NCI-H128 (cell line): ENCODE data around the gene BMPR1A.

ENCODE experiments used
- DNase-seq: peaks from one replicate; lab custom pipeline; 2025; ENCODE audit not compliant: unreplicated experiment; lab: John Stamatoyannopoulos, UW

BMPR1A gene

GRCh38 chr10:86799188-86799845 is 42.9 kb downstream of the BMPR1A start:
- DNase-seq: no peak

GRCh38 chr10:86801995-86802394 is 45.6 kb downstream of the BMPR1A start:
- no peak for DNase-seq

GRCh38 chr10:86802473-86803108 is 46.2 kb downstream of the BMPR1A start:
- no peak for DNase-seq

GRCh38 chr10:86803156-86803555 is 46.7 kb downstream of the BMPR1A start:
- DNase-seq: no peak

- no peak for DNase-seq
These were observed 48.4 kb downstream of the BMPR1A start for GRCh38 chr10:86804805-86805204.

- DNase-seq: no peak
These were observed 56.7 kb downstream of the BMPR1A start for GRCh38 chr10:86813101-86813500.

- no peak for DNase-seq
These were observed 57.6 kb downstream of the BMPR1A start for GRCh38 chr10:86813982-86814381.

GRCh38 chr10:86815035-86815617 is 58.7 kb downstream of the BMPR1A start:
- no peak for DNase-seq

GRCh38 chr10:86815640-86816039 is 59.2 kb downstream of the BMPR1A start:
- DNase-seq: no peak

GRCh38 chr10:86817246-86817645 is 60.8 kb downstream of the BMPR1A start:
- DNase-seq: no peak

GRCh38 chr10:86819567-86819966 is 63.1 kb downstream of the BMPR1A start:
- DNase-seq: no peak

GRCh38 chr10:86820509-86820908 is 64.1 kb downstream of the BMPR1A start:
- no peak for DNase-seq

- DNase-seq: no peak
These were observed 65.1 kb downstream of the BMPR1A start for GRCh38 chr10:86821388-86821999.

- DNase-seq: no peak
These were observed 67.1 kb downstream of the BMPR1A start for GRCh38 chr10:86823565-86823964.

GRCh38 chr10:86824151-86824550 is 67.7 kb downstream of the BMPR1A start:
- no peak for DNase-seq

- no peak for DNase-seq
These were observed 68.9 kb downstream of the BMPR1A start for GRCh38 chr10:86825366-86825765.

- no peak for DNase-seq
These were observed 71.2 kb downstream of the BMPR1A start for GRCh38 chr10:86827639-86828038.

GRCh38 chr10:86828145-86828544 is 71.7 kb downstream of the BMPR1A start:
- DNase-seq: no peak

- DNase-seq: no peak
These were observed 73.1 kb downstream of the BMPR1A start for GRCh38 chr10:86829472-86829871.

GRCh38 chr10:86830043-86830591 is 73.7 kb downstream of the BMPR1A start:
- no peak for DNase-seq

GRCh38 chr10:86833969-86834368 is 77.5 kb downstream of the BMPR1A start:
- no peak for DNase-seq

GRCh38 chr10:86836044-86836443 is 79.6 kb downstream of the BMPR1A start:
- no peak for DNase-seq
